GM23338 (cell line): Measurements from ENCODE around the gene GFRA4.

Source experiments
- CREB1 ChIP-seq: fragments of 250-450 bp; sonication (Bioruptor Pico); IDR thresholded peaks from 2 replicates; pipeline ENCODE4 v1.5.0; 2020; ENCODE audit warnings: low read depth, mild to moderate bottlenecking, moderate library complexity
- CTCF ChIP-seq, 2 experiments: fragments of 200-600 bp in 1 of 2; sonication (generic) in 1 of 2; conservative IDR thresholded peaks; 2 replicates each; pipeline versions ENCODE4 v1.5.1 to v1.6.1; 2016 to 2017; ENCODE audit warnings: antibody characterized with exemption in 2 of 2, low read depth in 2 of 2, mild to moderate bottlenecking in 2 of 2, moderate library complexity in 1 of 2
- ETS1 ChIP-seq: IDR thresholded peaks from 2 replicates; pipeline ENCODE4 v1.6.1; 2016; ENCODE audit warnings: antibody characterized with exemption
- EZH2 ChIP-seq: fragments of 200-600 bp; sonication (generic); IDR thresholded peaks from one replicate; pipeline ENCODE4 v1.8.0; 2017; ENCODE audit warnings: antibody characterized with exemption, mild to moderate bottlenecking, low read depth; ENCODE audit not compliant: unreplicated experiment
- EZH2phosphoT487 ChIP-seq: fragments of 200-600 bp; sonication (generic); IDR thresholded peaks from one replicate; pipeline ENCODE4 v1.8.1; 2018; ENCODE audit warnings: antibody characterized with exemption; ENCODE audit not compliant: unreplicated experiment
- POLR2AphosphoS5 ChIP-seq: IDR thresholded peaks from 2 replicates; pipeline ENCODE4 v1.6.1; 2016; ENCODE audit warnings: antibody characterized with exemption, low read depth
- REST ChIP-seq: IDR thresholded peaks from one replicate; pipeline ENCODE4 v1.6.1; 2018; ENCODE audit warnings: antibody characterized with exemption; ENCODE audit not compliant: unreplicated experiment
- ZNF462 ChIP-seq: fragments of 250-450 bp; sonication (Bioruptor Pico); IDR thresholded peaks from 2 replicates; pipeline ENCODE4 v1.5.0; 2020; ENCODE audit warnings: mild to moderate bottlenecking, moderate library complexity

- TF ChIP-seq CTCF (conservative IDR thresholded peaks at IDR 0.05; ENCODE audit: low read depth in 2 of 2) (no peak), POLR2AphosphoS5 (no peak), REST (no peak), ZNF462 (CRISPR knock-in tag) (no peak), ETS1 (no peak), EZH2 (no peak), CREB1 (CRISPR knock-in tag) (no peak), EZH2phosphoT487 (no peak)
Observed at GRCh38 chr20:3658019-3658715, 5.0 kb downstream of the GFRA4 start.
